MCF 10A (cell line): Measurements from ENCODE around the gene CASP9. TPM values are rescaled to one million over a fixed set of nuclear protein-coding genes. Genes with fewer than 3 reads are reported as not detected.
"Not testable (repeated sequence)": the region's sequence is repeated elsewhere in the genome, so short reads cannot be mapped to it uniquely, and the experiment has no call there.

Experiments used
- BruUV-seq: library from RNA; stranded (reverse); fragments of 400-500 nt; replicated peaks from 2 replicates; lab custom pipeline; 2021; lab: Mats Ljungman, UMichigan
- CTCF ChIA-PET: fragments of 300-600 bp; sonication (Branson Sonifier 250); formaldehyde crosslinking; extraction: SDS; loops from one replicate; lab custom pipeline; 2021; ENCODE audit warnings: antibody characterized with exemption, inconsistent platforms; lab: Yijun Ruan, JAX
- POLR2A ChIA-PET: fragments of 300-600, 350-650 bp; sonication (Branson Sonifier 250); formaldehyde crosslinking; extraction: SDS; loops from one replicate; lab custom pipeline; 2020; ENCODE audit warnings: antibody characterized with exemption, inconsistent platforms; lab: Yijun Ruan, JAX
- DNase-seq: peaks from one replicate; pipeline ENCODE4 v3.0.0-alpha.2; 2018; ENCODE audit not compliant: unreplicated experiment
- H3K27ac Mint-ChIP-seq: one replicate; pipeline ENCODE4 v1.8.0; 2022; ENCODE audit warnings: mild to moderate bottlenecking, low read depth, mixed read lengths; ENCODE audit not compliant: unreplicated experiment
- H3K27me3 Mint-ChIP-seq: one replicate; pipeline ENCODE4 v1.8.0; 2022; ENCODE audit warnings: mixed read lengths; ENCODE audit not compliant: insufficient read depth, unreplicated experiment
- H3K36me3 Mint-ChIP-seq: one replicate; pipeline ENCODE4 v1.8.0; 2022; ENCODE audit warnings: mild to moderate bottlenecking, moderate library complexity, mixed read lengths; ENCODE audit not compliant: insufficient read depth, unreplicated experiment
- H3K4me1 Mint-ChIP-seq: one replicate; pipeline ENCODE4 v1.8.0; 2022; ENCODE audit warnings: mixed read lengths; ENCODE audit not compliant: insufficient read depth, unreplicated experiment
- H3K4me3 Mint-ChIP-seq: one replicate; pipeline ENCODE4 v1.8.0; 2022; ENCODE audit warnings: mild to moderate bottlenecking, moderate library complexity, mixed read lengths; ENCODE audit not compliant: unreplicated experiment
- H3K9me3 Mint-ChIP-seq: one replicate; pipeline ENCODE4 v1.8.0; 2022; ENCODE audit warnings: mixed read lengths; ENCODE audit not compliant: unreplicated experiment
- intact Hi-C: fragments of 100-400 bp; cut with micrococcal nuclease; formaldehyde crosslinking; loops from 2 replicates; pipeline ENCODE4 v1.14.1; 2022
- total RNA-seq: library from RNA; stranded (reverse); gene quantifications from 2 replicates; pipeline ENCODE4 v1.2.3, GENCODE V29; 2022
- TF ChIP-seq, protein P1 (sequence below): fragments of 200-600 bp; IDR thresholded peaks from one replicate; pipeline ENCODE4 v1.8.0; 2022; ENCODE audit warnings: antibody characterized with exemption, mild to moderate bottlenecking; ENCODE audit not compliant: unreplicated experiment

The CASP9 gene
- total RNA-seq, 1 experiment from 2014 or later, result 8.9 TPM

GRCh38 chr1:15469361-15469760 lies 54.7 kb downstream of the CASP9 start:
- DNase-seq, result no peak
- ChIA-PET CTCF (no interaction called here), POLR2A (interaction anchor here (0.7 kb wide), 1 partner anchor 397 kb away, joined by 4 read pairs; no protein-coding TSS in a partner anchor)
- TF ChIP-seq, protein P1, sequence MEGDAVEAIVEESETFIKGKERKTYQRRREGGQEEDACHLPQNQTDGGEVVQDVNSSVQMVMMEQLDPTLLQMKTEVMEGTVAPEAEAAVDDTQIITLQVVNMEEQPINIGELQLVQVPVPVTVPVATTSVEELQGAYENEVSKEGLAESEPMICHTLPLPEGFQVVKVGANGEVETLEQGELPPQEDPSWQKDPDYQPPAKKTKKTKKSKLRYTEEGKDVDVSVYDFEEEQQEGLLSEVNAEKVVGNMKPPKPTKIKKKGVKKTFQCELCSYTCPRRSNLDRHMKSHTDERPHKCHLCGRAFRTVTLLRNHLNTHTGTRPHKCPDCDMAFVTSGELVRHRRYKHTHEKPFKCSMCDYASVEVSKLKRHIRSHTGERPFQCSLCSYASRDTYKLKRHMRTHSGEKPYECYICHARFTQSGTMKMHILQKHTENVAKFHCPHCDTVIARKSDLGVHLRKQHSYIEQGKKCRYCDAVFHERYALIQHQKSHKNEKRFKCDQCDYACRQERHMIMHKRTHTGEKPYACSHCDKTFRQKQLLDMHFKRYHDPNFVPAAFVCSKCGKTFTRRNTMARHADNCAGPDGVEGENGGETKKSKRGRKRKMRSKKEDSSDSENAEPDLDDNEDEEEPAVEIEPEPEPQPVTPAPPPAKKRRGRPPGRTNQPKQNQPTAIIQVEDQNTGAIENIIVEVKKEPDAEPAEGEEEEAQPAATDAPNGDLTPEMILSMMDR, result no peak
- H3K4me1 Mint-ChIP-seq, result no peaks in the 10 kb centered on the region
- no TSS peak for BruUV-seq
- no peak overlapping the region for H3K4me3 Mint-ChIP-seq
- H3K36me3 Mint-ChIP-seq, result no peaks in the 10 kb centered on the region
- intact Hi-C loops, result no loop called here
- no peaks in the 10 kb centered on the region for H3K9me3 Mint-ChIP-seq
- H3K27me3 Mint-ChIP-seq, result no peaks in the 10 kb centered on the region
- H3K27ac Mint-ChIP-seq, result no peak overlapping the region

- ChIA-PET CTCF (interaction anchor here (1.2 kb wide), 1 partner anchor 145 kb away, joined by 6 read pairs; no protein-coding TSS in a partner anchor), POLR2A (no interaction called here)
- TF ChIP-seq, protein P1, result no peak
- no TSS peak for BruUV-seq
- Mint-ChIP-seq H3K4me3 (no peak overlapping the region), H3K27me3 (no peaks in the 10 kb centered on the region), H3K9me3 (no peaks in the 10 kb centered on the region), H3K27ac (no peak overlapping the region), H3K36me3 (no peaks in the 10 kb centered on the region), H3K4me1 (no peaks in the 10 kb centered on the region)
- DNase-seq, result no peak
- intact Hi-C loops, result no loop called here
Measured at GRCh38 chr1:15468145-15468544, 55.9 kb downstream of the CASP9 start.

DNA sequence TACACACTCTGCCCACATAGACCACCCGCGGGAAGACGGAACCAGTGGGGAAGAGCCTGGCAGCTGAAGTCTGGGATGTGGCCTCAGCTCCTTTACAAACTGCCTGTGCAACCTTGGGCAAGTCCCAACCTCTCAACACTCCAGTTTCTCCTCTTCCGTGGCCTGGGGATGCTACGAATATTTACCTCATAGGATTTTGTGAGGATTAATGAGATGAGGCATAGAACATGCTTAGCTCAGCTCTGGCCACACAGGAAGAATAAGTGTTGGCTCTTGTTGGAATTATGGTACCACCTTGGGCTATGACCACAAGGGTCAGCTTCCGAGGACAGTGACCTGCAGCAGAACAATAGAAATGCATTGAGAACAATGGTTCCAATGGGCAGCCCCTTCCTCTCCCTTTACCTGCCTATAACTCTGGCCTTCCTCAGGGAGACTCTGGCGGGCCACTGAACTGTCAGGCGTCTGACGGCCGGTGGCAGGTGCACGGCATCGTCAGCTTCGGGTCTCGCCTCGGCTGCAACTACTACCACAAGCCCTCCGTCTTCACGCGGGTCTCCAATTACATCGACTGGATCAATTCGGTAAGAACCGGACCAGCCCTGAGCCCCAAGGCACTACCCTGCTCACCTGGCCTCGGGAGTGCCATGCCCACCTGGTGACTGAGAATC lies 56.9 kb downstream of the CASP9 start:
- H3K4me1 Mint-ChIP-seq, intact Hi-C loops, H3K27ac Mint-ChIP-seq, BruUV-seq, H3K36me3 Mint-ChIP-seq, H3K27me3 Mint-ChIP-seq, POLR2A ChIA-PET, H3K4me3 Mint-ChIP-seq, DNase-seq, H3K9me3 Mint-ChIP-seq: not testable (repeated sequence)
- CTCF ChIA-PET, result interaction anchor here (0.7 kb wide), 1 partner anchor 289 kb away, joined by 3 read pairs; no protein-coding TSS in a partner anchor

GRCh38 chr1:15465674-15466073 lies 58.3 kb downstream of the CASP9 start:
- no peak overlapping the region for H3K27ac Mint-ChIP-seq
- DNase-seq, result no peak
- H3K4me3 Mint-ChIP-seq, result no peak overlapping the region
- intact Hi-C loops, result no loop called here
- TF ChIP-seq, protein P1, result no peak
- no peaks in the 10 kb centered on the region for H3K36me3 Mint-ChIP-seq
- H3K27me3 Mint-ChIP-seq, result no peaks in the 10 kb centered on the region
- CTCF ChIA-PET, result interaction anchor here (0.6 to 0.7 kb wide), 2 partner anchors 34 to 143 kb away, joined by 3 to 4 read pairs; no protein-coding TSS in a partner anchor
- POLR2A ChIA-PET, result no interaction called here
- H3K9me3 Mint-ChIP-seq, result no peaks in the 10 kb centered on the region
- BruUV-seq, result no TSS peak
- no peaks in the 10 kb centered on the region for H3K4me1 Mint-ChIP-seq

- H3K27ac Mint-ChIP-seq, H3K36me3 Mint-ChIP-seq, H3K27me3 Mint-ChIP-seq, intact Hi-C loops, DNase-seq, BruUV-seq, H3K4me3 Mint-ChIP-seq, H3K4me1 Mint-ChIP-seq, CTCF ChIA-PET, H3K9me3 Mint-ChIP-seq: not testable (repeated sequence)
- POLR2A ChIA-PET, result interaction anchor here (0.7 kb wide), 1 partner anchor 111 kb away, joined by 5 read pairs; no protein-coding TSS in a partner anchor
Measured at GRCh38 chr1:15463926-15464322, 60.1 kb downstream of the CASP9 start.

DNA sequence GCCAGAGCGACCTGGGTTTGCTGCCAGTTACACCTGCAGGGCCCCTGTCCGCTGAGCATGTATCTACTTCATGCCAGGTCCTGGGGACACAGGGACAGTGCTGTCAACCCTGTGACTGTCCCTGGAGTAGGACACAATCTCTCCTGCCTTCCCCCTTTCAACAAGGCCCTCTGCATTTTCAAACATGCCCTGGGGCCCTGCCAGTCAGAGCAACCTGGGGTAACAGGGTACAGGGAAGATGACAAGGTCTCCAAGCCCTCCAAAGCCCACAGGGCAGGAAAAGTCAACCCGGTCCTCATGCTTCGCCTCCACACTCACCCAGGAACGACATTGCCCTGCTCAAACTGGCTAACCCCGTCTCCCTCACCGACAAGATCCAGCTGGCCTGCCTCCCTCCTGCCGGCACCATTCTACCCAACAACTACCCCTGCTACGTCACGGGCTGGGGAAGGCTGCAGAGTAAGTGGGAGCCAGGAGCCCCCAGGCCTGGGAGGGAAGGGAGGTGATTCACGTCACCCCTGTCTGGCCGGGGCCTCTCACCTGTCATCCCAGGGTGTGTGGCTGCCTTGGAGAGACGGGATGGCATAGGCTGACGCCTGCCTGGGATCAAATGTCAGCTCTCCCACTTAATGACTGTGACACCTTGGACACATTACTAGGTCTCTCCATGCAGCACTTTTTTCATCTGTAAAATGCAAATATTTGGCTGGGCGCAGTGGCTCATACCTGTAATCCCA lies 60.8 kb downstream of the CASP9 start:
- POLR2A ChIA-PET, result interaction anchor here (0.7 kb wide), 1 partner anchor 111 kb away, joined by 5 read pairs; no protein-coding TSS in a partner anchor
- H3K4me1 Mint-ChIP-seq, H3K36me3 Mint-ChIP-seq, H3K27ac Mint-ChIP-seq, H3K4me3 Mint-ChIP-seq, H3K27me3 Mint-ChIP-seq, BruUV-seq, H3K9me3 Mint-ChIP-seq, intact Hi-C loops, CTCF ChIA-PET, DNase-seq: not testable (repeated sequence)
